ENCODE data around the gene ZNF862. TPM values are rescaled to one million over a fixed set of nuclear protein-coding genes. Genes with fewer than 3 reads are reported as not detected.

The ZNF862 gene
- total and polyA plus RNA-seq, 2 donors (not counting 3 experiments of a cell fraction or from before 2014, with no cell fraction given), result 10.8 to 14.7 TPM

GRCh38 chr7:149831741-149832219, 6.4 kb upstream of the ZNF862 start:
- BruUV-seq (replicated peaks), result no TSS peak
- ChIA-PET POLR2A (no interaction called here), CTCF (no interaction called here)
- Histone ChIP-seq H3K9me1 (replicated peaks; ENCODE audit: control insufficient read depth, extremely low read depth, insufficient read depth, low read length) (no peaks in the 10 kb centered on the region), H4K20me1 (replicated peaks; ENCODE audit: control insufficient read depth, extremely low read depth, insufficient read depth, low read length) (no peaks in the 10 kb centered on the region), H3K4me1 (ENCODE audit: control insufficient read depth, extremely low read depth, insufficient read depth, low read length) (no peaks in the 10 kb centered on the region), H3K4me3 (replicated peaks in 1 of 3; ENCODE audit: insufficient read depth in 1 of 3, low read depth in 1 of 3, low read length in 3 of 3) (no peak overlapping the region), H3K4me2 (ENCODE audit: insufficient read depth, low read length) (no peak overlapping the region), H3K27ac (ENCODE audit: insufficient read depth, low read depth, low read length) (no peak overlapping the region), H3K36me3 (ENCODE audit: control insufficient read depth in 2 of 2, extremely low read depth in 1 of 2, insufficient read depth in 2 of 2, low read length in 2 of 2) (no peaks in the 10 kb centered on the region), H3K27me3 (ENCODE audit: control insufficient read depth in 2 of 2, insufficient read depth in 2 of 2, low read length in 2 of 2) (no peaks in the 10 kb centered on the region), H2AFZ (ENCODE audit: low read depth, low read length) (no peak overlapping the region), H3K9me3 (replicated peaks; ENCODE audit: control insufficient read depth, insufficient read depth, low read length) (no peaks in the 10 kb centered on the region), H3K9ac (replicated peaks; ENCODE audit: extremely low read depth, insufficient read depth, low read length) (no peak overlapping the region), H3K79me2 (ENCODE audit: control insufficient read depth, insufficient read depth, low read length) (no peaks in the 10 kb centered on the region)
- intact Hi-C loops (cut with micrococcal nuclease), result no loop called here
- TF ChIP-seq POLR2A (IDR thresholded peaks at IDR 0.05; ENCODE audit: low read depth, low read length), result no peak
- TF ChIP-seq GATA2 (IDR thresholded peaks at IDR 0.05; ENCODE audit: insufficient read depth, insufficient read length, low read depth, low read length), result no peak
- no peak for TF ChIP-seq POLR2AphosphoS5 (IDR thresholded peaks at IDR 0.05; ENCODE audit: insufficient read depth, low read depth, low read length)
- TF ChIP-seq CTCF (IDR thresholded peaks at IDR 0.05; ENCODE audit: extremely low read depth in 1 of 2, insufficient read depth in 1 of 2, low read depth in 1 of 2, low read length in 2 of 2), result no peak
- TF ChIP-seq MAX (IDR thresholded peaks at IDR 0.05; ENCODE audit: insufficient read depth, insufficient read length), result no peak
- no peak for TF ChIP-seq EZH2 (IDR thresholded peaks at IDR 0.05; ENCODE audit: borderline replicate concordance, low read depth, low read length, severe bottlenecking)
- no peak for TF ChIP-seq FOS (IDR thresholded peaks at IDR 0.05; ENCODE audit: borderline replicate concordance, insufficient read depth, low read length)
- no peak for TF ChIP-seq MYC (IDR thresholded peaks at IDR 0.05; ENCODE audit: low read depth, low read length)
- TF ChIP-seq JUN (IDR thresholded peaks at IDR 0.05; ENCODE audit: borderline replicate concordance, insufficient read depth, insufficient read length, low read depth), result no peak
- no peak for FAIRE-seq
- no peak for DNase-seq (ENCODE audit: low read depth, low spot score)
- dilution Hi-C loops (cut with MboI; ENCODE audit: extremely low pct_ligation_motif_present, low sequenced_read_pairs), result no loop called here

All from endothelial cell of umbilical vein (primary cell).